LoVo (cell line): ENCODE data around the gene ETFBKMT.
"Not testable (repeated sequence)": the region's sequence is repeated elsewhere in the genome, so short reads cannot be mapped to it uniquely, and the experiment has no call there.

Source experiments
- DNase-seq: peaks from one replicate; pipeline ENCODE4 v3.0.0-alpha.2; 2016; ENCODE audit warnings: low spot score

Gene ETFBKMT

DNA sequence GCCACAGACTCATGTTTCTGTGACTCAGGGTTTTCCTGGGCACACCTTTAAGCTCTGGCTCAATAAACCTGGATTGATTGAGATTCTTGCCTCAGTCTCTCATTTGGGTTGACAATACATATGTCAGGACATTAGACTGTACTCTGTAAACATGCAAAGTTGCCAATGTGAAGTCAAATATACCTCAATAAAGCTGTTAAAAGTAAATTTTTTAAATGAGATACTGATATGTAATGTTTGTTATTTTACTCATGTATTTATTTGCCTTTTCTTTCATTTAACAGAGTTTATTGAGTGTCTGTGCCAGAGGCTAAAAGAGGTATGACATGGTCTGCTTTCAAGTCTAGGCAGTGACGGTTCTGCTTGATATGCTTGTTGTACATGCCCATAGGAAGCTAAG, 3.7 kb upstream of the ETFBKMT start:
- no peak for DNase-seq

DNA sequence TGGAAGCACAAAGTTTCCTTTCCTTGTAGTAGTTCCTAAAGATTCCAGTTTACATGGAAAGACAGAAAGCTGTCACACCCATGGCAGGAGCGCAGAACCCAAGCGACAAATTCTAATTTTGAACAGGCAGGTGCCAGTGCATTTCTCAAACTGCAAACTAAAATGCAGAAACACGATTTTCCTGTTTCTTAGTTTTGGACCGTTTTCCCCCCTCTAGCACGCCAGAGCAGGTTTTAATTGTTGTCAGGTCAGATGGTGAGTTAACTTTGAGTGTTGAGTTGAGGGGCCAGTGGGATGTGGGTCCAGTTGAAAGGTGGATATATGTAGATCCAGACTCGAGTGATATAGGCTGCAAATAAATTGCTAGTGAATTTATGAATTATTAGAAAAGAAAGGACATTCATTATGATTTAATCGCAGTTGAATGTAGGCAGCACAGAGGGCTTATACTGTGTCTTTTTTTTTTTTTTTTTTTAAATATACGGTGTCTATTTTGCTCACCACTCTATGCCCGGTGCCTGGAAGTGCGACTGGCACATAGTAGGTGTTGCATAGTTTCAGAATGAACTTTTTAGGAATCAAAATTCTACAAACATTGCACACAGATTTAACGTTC, 909 bp upstream of the ETFBKMT start:
- DNase-seq = no peak

DNA sequence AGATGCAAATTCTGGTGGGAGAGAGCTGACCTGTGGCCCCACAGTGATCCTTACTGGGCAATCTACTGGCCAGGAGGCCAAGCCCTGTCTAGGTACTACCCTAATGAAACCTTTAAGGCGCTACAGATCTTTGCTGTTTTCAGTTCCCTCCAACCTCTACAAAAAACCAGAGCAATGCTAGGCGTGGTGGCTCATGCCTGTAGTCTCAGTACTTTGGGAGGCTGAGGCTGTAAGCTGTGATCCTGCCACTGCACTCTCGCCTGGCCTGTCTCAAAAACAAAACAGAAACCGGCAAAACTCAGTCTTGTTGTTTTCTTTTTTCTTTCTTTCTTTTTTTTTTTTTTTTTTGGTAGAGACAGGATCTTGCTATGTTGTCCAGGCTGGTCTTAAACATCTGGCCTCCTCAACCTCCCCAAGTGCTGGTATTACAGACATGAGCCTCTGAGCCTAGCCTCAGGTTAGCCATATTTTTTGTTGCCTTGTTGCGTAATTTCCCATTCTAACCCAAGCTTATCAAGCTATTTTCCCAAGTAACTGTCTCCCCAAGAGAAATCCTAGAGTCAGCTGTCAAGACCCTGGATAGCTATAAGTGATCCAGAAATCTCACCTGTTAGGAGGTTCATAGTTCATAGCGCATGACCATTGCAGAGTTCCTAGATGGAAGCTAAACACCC, 2.8 kb downstream of the ETFBKMT start:
- no peak for DNase-seq

DNA sequence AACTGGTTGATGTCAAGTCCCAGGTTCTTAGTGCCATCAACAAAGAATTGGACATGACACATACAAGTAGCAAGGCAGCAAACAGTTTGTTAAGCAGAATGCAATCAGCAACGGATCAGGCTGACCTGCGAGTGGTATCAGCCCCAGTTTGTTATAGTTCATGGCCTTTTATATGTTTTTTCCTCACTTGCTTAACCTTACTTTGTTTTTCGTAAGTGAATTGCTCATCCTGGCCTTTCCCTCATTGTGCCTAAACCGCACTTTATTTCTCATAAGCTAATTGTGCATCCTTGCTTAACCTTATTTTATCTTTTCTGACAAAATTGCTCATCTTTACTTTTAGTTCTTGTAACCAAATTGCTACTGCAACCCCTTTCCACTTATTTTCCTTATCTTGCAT, 4.1 kb downstream of the ETFBKMT start:
- no peak for DNase-seq

DNA sequence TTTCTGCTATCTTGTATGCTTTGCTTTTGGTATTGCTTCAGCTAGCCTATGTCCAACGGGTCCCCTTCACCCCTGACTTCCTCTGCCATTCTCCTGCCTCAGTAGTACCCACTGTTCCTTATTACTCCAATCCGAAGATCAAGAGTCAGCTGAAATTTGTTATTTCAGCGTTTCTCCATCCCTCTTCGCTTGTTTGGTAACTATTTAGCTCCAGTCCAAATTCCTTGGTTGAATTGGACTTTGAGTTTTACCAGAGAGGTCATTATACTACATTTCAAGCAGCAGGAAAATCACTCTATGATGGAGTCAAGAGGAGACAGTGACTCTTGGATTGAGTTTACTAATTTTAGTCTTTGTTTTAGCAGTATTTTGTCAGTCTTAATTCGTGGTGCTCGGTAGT, 4.5 kb downstream of the ETFBKMT start:
- DNase-seq = no peak

DNA sequence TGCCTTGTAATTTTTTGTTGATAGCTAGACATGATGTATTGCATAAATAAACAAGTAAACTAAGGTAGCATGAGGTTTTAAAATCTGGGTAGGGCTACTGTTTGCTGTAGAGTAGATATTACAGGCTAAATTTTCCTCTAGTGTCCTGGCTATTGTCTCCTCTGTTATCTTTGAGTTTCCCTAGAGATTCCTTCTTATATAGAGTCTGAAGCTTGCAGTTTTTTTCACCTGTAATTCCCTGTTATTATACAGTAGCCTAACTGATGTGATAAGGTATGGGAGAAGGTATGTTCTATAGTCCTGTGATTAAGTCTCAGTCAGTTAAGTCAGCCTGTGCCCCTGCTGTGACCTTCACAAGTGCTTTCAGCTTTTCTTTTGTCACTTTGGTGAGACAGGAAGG, 9.5 kb downstream of the ETFBKMT start:
- DNase-seq = no peak

DNA sequence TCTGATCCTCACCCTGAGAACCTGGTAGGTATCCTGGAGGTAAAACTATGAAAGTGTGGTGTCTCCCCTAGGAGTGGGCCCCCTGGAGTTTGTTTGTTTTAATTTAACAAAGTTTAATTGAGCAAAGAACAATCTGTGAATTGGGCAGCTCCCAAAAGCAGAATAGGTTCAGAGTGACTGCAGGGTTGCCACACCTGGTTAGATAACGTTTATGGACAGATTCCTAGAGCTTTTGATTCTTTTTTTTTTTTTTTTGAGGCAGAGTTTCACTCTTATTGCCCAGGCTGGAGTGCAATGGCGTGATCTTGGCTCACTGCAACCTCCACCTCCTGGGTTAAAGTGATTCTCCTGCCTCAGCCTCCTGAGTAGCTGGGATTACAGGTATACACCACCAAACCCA, 10.1 kb downstream of the ETFBKMT start:
- DNase-seq = not testable (repeated sequence)

DNA sequence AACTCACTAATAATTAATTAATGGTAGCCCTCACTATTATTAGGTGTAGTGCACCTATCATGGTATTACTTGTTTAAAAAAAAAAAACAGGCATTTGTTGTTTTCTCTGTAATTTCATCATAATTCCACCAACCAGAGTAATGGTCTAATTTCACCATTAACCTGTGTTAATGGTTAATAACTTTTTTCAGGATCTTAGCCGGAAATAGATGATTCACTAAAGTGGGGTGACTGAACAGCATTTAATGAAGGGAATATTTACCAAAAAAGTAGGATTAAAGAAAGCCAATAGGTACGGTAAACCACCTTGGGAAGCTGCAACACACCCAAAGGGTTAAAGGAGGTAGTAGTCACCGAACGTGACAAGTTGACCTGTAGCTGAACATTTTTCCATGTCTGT, 13.0 kb downstream of the ETFBKMT start:
- no peak for DNase-seq

DNA sequence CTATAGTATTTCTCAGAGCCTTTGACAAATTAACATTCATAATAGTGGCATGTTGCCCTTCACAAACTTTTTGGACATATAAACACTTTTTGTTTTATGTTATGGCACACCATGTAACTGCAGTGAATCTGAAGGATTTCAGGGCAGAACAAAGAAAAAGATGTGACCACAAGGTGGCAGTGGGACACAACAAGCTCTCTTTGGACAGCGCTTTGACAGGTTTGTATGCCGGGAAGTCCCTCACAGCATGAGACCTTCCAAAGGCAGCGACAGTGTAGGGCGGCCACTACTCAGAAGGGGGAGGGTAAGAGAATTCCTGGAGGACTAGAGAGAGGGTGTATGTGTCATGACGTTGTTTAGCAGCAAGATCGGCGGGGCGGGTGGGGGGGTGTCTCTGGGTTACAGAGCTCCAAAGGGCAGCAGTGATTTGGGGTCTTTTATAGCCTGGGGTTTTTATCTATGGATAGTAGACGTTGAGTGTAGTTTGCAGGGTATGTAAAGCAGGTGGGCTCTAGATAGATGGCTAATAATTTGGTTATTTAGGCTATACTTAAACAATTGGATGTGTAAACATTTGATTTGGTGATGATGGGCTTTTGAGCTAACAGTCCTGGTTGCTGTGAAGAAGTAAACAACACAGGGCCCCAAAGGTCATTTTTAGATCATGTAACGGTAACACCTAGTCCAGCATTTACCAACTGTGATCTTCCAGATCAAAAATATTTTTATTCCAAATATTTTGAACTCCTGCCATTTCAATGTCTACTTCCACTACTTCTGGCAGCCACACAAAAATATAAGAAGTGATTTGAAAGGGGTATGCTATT, 22.9 kb downstream of the ETFBKMT start:
- DNase-seq = peak; percentile 83

DNA sequence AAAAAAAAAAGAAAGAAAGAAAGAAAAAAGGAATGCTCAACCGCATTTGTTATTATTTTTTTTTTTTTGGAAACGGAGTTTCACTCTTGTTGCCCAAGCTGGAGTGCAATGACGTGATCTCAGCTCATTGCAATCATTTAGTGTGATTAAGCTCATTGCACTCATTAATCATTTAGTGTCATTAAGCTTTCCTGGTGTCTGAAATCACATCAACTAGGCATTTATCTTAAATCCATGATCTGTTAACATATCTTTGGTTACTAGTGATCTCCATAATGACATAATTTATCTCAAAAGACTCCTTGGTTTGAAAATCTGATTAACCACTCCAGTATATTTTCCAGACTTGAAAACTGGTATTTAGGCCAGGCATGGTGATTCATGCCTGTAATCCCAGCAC, 26.3 kb downstream of the ETFBKMT start:
- no peak for DNase-seq

DNA sequence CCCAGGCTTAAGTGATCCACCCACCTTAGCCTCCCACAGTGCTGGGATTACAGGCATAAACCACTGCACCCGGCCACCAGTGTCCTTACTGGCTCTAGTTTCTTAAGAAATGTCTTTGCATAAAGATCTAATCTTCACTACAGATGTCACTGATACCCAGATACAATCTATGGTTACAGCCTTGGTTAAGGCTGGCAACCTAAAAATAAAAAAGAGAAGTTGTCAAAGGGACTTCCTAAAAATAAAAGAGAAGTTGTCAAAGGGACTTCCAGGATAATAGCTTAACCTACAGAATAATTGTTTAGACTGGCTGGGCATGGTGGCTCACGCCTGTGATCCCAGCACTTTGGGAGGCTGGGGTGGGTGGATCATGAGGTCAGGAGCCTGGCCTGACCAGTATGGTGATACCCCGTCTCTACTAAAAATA, 27.6 kb downstream of the ETFBKMT start:
- no peak for DNase-seq

DNA sequence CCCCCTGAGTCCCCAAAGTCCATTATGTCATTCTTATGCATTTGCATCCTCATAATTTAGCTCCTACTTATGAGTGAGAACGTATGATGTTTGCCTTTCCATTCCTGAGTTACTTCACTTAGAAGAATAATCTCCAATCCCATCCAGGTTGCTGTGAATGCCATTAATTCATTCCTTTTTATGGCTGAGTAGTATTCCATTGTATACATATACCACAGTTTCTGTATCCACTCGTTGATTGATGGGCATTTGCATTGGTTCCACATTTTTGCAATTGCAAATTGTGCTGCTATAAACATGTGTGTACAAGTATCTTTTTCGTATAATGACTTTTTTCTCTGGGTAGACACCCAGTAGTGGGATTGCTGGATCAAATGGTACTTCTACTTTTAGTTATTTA, 30.4 kb downstream of the ETFBKMT start:
- not testable (repeated sequence) for DNase-seq

DNA sequence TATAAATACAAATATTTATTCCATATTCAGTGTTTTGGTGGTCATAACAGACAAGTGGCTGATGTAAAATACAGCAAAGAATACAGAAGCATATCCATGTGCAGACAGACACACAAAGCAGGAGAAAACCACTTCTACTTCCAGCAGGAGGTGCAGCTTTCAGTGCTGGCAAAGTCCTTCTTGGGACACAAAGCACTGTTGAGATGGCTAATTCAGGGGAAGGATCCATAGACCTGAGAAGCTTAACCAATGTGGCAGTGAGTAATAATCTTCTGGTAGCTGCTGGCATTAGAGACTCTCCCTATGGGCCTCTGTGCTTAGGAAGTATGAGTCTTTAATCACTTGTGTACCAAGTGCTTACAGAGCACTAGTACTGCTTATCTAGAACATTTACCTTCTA, 42.6 kb downstream of the ETFBKMT start:
- no peak for DNase-seq

DNA sequence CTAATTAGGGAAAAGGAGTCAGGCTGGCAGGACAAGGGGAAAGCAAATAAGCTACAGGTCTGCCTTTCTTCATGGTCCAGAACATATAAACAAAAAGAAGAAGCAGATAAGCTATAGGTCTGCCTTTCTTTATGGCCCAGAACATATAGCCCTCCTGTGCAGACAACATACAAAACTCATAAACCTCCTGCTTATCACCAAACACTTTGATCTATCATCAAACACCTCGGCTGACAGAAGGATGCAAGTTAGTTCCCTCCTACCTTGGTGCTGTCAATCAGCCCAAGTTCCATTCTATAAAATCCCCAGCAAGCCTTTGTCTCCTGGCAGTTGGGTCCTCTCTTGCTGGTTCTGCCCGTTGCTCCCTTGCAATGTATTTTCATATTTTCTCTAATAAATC, 46.1 kb downstream of the ETFBKMT start:
- no peak for DNase-seq

DNA sequence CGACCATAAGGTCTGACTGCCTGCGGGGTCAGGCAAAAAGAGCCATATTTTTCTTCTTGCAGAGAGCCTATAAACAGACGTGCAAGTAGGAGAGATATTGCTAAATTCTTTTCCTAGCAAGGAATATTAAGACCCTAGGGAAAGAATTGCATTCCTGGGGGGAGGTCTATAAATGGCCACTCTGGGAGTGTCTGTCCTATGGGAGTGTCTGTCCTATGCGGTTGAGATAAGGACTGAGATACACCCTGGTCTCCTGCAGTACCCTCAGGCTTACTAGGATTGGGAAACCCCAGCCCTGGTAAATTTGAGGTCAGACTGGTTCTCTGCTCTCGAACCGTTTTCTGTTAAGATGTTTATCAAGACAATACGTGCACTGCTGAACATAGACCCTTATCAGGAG, 48.6 kb downstream of the ETFBKMT start:
- DNase-seq = not testable (repeated sequence)

DNA sequence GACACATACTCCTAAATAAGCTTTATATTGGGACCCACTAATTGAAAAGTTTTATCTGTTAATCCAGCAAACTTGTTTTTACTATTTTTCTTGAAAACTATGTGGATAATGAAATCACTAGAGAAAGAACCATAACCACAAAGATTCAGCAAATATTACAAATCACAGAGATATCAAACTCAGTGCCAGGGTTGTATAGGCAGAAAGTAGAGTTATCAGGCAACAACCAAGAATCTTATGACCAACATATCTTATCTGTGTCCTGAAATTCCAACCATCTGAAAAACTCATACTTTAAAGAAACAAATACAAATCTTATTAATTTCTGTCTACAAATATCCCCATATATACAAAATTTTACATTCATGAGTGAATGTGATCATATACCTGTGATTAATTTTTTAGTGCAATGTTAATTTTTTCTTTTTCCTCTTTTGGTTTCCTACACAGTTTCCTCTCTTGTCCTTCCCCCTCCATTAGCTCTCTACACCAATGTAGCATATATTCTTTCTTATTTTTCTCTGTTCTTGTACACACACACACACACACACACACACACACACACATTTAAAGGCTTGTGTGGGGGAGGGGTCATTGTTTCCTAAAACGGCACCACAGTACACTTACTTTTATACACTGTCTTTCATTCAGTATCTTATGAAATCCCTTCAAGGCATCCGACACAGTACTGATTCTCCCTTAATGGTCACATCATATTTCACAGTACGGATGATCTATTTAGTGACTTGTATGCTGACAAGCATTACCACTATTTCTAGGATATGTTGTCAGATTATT, 50.7 kb downstream of the ETFBKMT start:
- no peak for DNase-seq

DNA sequence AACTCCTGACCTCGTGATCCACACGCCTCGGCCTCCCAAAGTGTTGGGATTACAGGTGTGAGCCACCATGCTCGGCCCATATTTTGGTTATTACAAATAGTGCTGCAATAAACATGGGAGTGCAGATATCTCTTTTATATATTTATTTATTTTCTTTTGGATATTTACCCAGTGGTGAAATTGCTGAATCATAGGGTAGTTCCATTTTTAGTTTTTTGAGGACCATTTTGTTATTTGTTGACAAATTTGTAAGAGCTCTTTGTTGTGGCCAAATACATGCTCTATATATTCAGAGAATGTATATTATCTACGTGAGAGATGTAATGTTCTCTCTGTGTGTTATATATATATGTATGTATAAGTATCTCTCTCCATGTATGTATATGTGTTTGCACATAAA, 53.4 kb downstream of the ETFBKMT start:
- no peak for DNase-seq

DNA sequence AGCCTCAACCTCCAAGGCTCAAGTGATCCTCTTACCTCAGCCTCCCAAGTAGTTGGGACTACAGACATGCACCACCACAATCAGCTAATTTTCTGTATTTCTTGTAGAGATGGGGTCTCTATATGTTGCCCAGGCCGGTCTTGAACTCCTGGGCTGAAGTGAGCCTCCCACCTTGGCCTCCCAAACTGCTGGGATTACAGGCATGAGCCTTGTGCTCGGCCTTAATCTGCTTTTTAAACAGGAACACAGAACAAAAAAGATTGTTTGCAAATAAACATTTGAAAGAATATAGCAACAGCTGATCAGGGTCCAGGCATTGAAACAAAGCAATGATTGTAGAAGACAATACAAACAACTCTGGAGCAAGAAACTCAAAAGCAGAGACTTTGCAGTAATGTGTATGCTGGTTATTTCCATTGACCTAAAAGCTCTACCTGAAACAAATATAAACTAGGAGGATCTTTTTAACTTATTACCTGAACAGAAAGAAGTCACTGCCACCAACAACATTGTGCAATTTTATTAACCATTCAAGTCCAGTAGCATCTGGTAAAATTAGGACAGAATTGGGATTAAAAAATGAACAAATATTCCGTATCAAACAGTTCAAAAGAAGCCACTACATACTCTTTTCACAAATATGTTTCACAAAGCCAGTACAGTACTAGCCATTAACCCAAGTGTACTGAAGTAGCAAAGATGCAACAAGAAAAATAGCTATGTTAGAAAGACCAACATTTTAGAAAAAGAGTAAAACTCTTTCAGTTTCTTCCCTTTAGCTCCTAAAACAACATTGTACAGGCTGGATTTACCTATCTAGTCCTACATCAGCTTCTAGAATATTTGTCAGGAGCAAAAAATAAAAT, 55.2 kb downstream of the ETFBKMT start:
- DNase-seq = no peak

DNA sequence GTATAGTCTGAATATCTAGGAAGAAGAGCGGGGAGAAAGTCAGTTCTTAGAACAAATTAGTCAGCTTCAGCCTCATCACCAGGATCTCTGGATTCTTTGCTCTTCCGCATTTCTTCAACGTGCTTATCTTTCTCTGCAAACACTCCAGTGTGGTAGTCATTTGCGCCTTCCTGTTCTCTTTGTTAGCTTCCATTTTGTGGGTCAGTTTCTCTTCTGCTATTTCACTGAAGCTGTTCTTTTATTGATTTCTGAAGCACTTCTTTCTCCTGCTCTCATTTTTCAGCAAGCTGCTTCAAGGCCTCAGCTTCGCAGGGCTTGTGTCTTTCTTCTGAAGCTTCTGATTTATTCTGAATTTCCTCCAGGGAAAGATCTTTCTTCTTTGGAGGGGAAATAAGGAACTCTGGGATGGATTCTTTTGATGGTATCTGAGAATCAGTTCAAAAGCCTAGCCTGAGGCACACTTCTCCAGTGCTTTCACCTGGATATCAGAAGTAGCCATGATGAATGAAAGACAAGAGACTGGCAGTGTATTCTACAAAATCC, 55.9 kb downstream of the ETFBKMT start:
- no peak for DNase-seq

DNA sequence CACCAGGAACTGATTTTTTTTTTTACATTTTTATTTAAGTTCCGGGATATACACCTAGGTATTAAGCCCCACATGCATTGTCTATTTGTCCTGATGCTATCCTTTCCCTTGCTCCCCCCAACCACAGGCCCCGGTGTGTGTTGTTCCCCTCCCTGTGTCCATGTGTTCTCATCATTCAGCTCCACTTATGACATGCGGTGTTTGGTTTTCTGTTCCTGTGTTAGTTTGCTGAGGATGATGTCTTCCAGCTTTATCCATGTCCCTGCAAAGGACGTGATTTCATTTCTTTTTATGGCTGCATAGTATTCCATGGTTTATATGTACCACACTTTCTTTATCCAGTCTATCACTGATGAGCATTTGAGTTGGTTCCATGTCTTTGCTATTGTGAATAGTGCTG, 57.5 kb downstream of the ETFBKMT start:
- DNase-seq = not testable (repeated sequence)

DNA sequence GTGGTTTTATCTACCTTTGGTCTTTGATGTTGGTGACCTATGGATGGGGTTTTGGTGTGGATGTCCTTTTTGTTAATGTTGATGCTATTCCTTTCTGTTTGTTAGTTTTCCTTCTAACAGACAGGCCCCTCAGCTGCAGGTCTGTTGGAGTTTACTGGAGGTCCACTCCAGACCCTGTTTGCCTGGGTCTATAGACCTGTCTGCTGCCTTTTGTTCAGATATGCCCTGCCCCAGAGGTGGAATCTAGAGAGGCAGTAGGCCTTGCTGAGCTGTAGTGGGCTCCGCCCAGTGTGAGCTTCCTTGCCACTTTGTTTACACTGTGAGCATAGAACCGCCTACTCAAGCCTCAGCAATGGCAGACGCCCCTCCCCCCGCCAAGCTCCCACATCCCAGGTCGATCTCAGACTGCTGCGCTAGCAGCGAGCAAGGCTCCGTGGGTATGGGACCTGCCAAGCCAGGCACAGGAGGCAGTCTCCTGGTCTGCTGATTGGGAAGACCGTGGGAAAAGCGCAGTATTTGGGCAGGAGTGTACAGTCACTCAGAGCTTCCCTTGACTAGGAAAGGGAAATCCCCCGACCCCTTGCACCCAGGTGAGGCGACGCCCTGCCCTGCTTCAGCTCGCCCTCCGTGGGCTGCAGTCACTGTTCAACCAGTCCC, 59.2 kb downstream of the ETFBKMT start:
- not testable (repeated sequence) for DNase-seq
